MM.1S (cell line): ENCODE data around the gene MECP2.

Experiments
- DNase-seq: peaks from one replicate; pipeline ENCODE4 v3.0.0-alpha.2; 2015
- H2AFZ ChIP-seq: fragments of 300-600 bp; sonication (generic); 2 replicates; pipeline ENCODE4 v1.6.0; 2016; ENCODE audit warnings: antibody characterized with exemption, low read length
- H3F3A ChIP-seq: fragments of 300-600 bp; sonication (generic); 2 replicates; pipeline ENCODE4 v1.6.1; 2016; ENCODE audit warnings: mild to moderate bottlenecking, antibody characterized with exemption, low read length, moderate library complexity, mixed read lengths; ENCODE audit not compliant: insufficient read depth
- H3K27ac ChIP-seq: fragments of 300-600 bp; sonication (generic); 2 replicates; pipeline ENCODE4 v1.5.1; 2016; ENCODE audit warnings: mild to moderate bottlenecking, low read length
- H3K27me3 ChIP-seq: fragments of 300-600 bp; sonication (generic); replicated peaks from 2 replicates; pipeline ENCODE4 v1.6.0; 2016; ENCODE audit warnings: low read length; ENCODE audit not compliant: insufficient read depth
- H3K36me3 ChIP-seq: fragments of 300-600 bp; sonication (generic); replicated peaks from 2 replicates; pipeline ENCODE4 v1.6.1; 2016; ENCODE audit warnings: mild to moderate bottlenecking, low read length, mixed read lengths; ENCODE audit not compliant: insufficient read depth
- H3K4me1 ChIP-seq: fragments of 300-600 bp; sonication (generic); 2 replicates; pipeline ENCODE4 v1.6.1; 2016; ENCODE audit warnings: low read length, mixed read lengths
- H3K4me2 ChIP-seq: fragments of 300-600 bp; sonication (generic); 2 replicates; pipeline ENCODE4 v1.6.0; 2016; ENCODE audit warnings: low read depth, low read length
- H3K4me3 ChIP-seq: fragments of 300-600 bp; sonication (generic); 2 replicates; pipeline ENCODE4 v1.5.1; 2016; ENCODE audit warnings: low read length, mixed read lengths
- H3K79me2 ChIP-seq: fragments of 300-600 bp; sonication (generic); 2 replicates; pipeline ENCODE4 v1.6.1; 2016; ENCODE audit warnings: mixed run types, low read length, mixed read lengths
- H3K9ac ChIP-seq: fragments of 300-600 bp; sonication (generic); 2 replicates; pipeline ENCODE4 v1.6.1; 2016; ENCODE audit warnings: low read length, mixed read lengths
- H3K9me2 ChIP-seq: fragments of 300-600 bp; sonication (generic); replicated peaks from 2 replicates; pipeline ENCODE4 v1.6.1; 2016; ENCODE audit warnings: mild to moderate bottlenecking, low read length, mixed read lengths; ENCODE audit not compliant: insufficient read depth
- H3K9me3 ChIP-seq: fragments of 300-600 bp; sonication (generic); replicated peaks from 2 replicates; pipeline ENCODE4 v1.6.1; 2016; ENCODE audit warnings: mild to moderate bottlenecking, low read length, mixed read lengths; ENCODE audit not compliant: insufficient read depth
- H4K20me1 ChIP-seq: fragments of 300-600 bp; sonication (generic); 2 replicates; pipeline ENCODE4 v1.6.1; 2016; ENCODE audit warnings: mild to moderate bottlenecking, low read length, moderate library complexity, mixed read lengths; ENCODE audit not compliant: insufficient read depth
- CTCF ChIP-seq: fragments of 300-600 bp; sonication (generic); IDR thresholded peaks from 2 replicates; pipeline ENCODE4 v1.5.1; 2016; ENCODE audit warnings: antibody characterized with exemption, low read length, mixed read lengths
- EZH2 ChIP-seq: fragments of 300-600 bp; sonication (generic); optimal IDR thresholded peaks from 2 replicates; pipeline ENCODE3; 2017; ENCODE audit warnings: low read depth, mild to moderate bottlenecking, antibody characterized with exemption, low read length, mixed read lengths
- EZH2phosphoT487 ChIP-seq: fragments of 300-600 bp; sonication (generic); IDR thresholded peaks from 2 replicates; pipeline ENCODE4 v1.6.1; 2018; ENCODE audit warnings: antibody characterized with exemption, low read length

The MECP2 gene

GRCh38 chrX:154027986-154028385 lies 69.5 kb downstream of the MECP2 start:
- no peak overlapping the region for H2AFZ ChIP-seq
- no peaks in the 10 kb centered on the region for H3F3A ChIP-seq
- no peak overlapping the region for H3K4me2 ChIP-seq
- H3K36me3 ChIP-seq: no peaks in the 10 kb centered on the region
- no peaks in the 10 kb centered on the region for H3K27me3 ChIP-seq
- H3K9me2 ChIP-seq: no peaks in the 10 kb centered on the region
- no peak overlapping the region for H3K9ac ChIP-seq
- TF ChIP-seq EZH2phosphoT487 (no peak), CTCF (no peak), EZH2 (no peak)
- DNase-seq: no peak
- H3K4me3 ChIP-seq: no peak overlapping the region
- H3K79me2 ChIP-seq: 0 out of 2 replicates have a peak, but pooled peaks cover 2% of the 10 kb centered on the region
- H3K9me3 ChIP-seq: no peaks in the 10 kb centered on the region
- no peak overlapping the region for H3K27ac ChIP-seq
- H4K20me1 ChIP-seq: no peaks in the 10 kb centered on the region
- H3K4me1 ChIP-seq: no peaks in the 10 kb centered on the region

GRCh38 chrX:154027022-154027402 lies 70.5 kb downstream of the MECP2 start:
- H3K9ac ChIP-seq: no peak overlapping the region
- no peaks in the 10 kb centered on the region for H4K20me1 ChIP-seq
- H3F3A ChIP-seq: no peaks in the 10 kb centered on the region
- no peaks in the 10 kb centered on the region for H3K36me3 ChIP-seq
- H3K79me2 ChIP-seq: no peaks in the 10 kb centered on the region
- TF ChIP-seq EZH2 (no peak), EZH2phosphoT487 (no peak), CTCF (no peak)
- H3K9me2 ChIP-seq: no peaks in the 10 kb centered on the region
- H2AFZ ChIP-seq: no peak overlapping the region
- H3K27ac ChIP-seq: no peak overlapping the region
- H3K27me3 ChIP-seq: no peaks in the 10 kb centered on the region
- H3K9me3 ChIP-seq: no peaks in the 10 kb centered on the region
- H3K4me2 ChIP-seq: no peak overlapping the region
- no peaks in the 10 kb centered on the region for H3K4me1 ChIP-seq
- DNase-seq: no peak
- H3K4me3 ChIP-seq: no peak overlapping the region

- H3K9me2 ChIP-seq: no peaks in the 10 kb centered on the region
- no peak for DNase-seq
- no peaks in the 10 kb centered on the region for H3K27me3 ChIP-seq
- no peaks in the 10 kb centered on the region for H4K20me1 ChIP-seq
- no peak overlapping the region for H2AFZ ChIP-seq
- no peaks in the 10 kb centered on the region for H3K36me3 ChIP-seq
- no peak overlapping the region for H3K9ac ChIP-seq
- H3K79me2 ChIP-seq: peaks cover 1% of the 10 kb centered on the region; the same call in 1 of the 2 replicates
- no peak overlapping the region for H3K4me3 ChIP-seq
- TF ChIP-seq EZH2: no peak
- TF ChIP-seq EZH2phosphoT487: no peak
- H3K27ac ChIP-seq: no peak overlapping the region
- no peaks in the 10 kb centered on the region for H3K4me1 ChIP-seq
- H3K9me3 ChIP-seq: no peaks in the 10 kb centered on the region
- no peak overlapping the region for H3K4me2 ChIP-seq
- H3F3A ChIP-seq: no peaks in the 10 kb centered on the region
These were observed 71.1 kb downstream of the MECP2 start for GRCh38 chrX:154026136-154027021.

GRCh38 chrX:154025230-154025629 lies 72.3 kb downstream of the MECP2 start:
- Histone ChIP-seq H3K79me2 (peaks cover 11% of the 10 kb centered on the region; the same call in 1 of the 2 replicates), H3K4me1 (peaks cover 5% of the 10 kb centered on the region), H3K27ac (no peak overlapping the region), H3K9ac (no peak overlapping the region), H2AFZ (no peak overlapping the region), H3K4me2 (no peak overlapping the region), H3K4me3 (no peak overlapping the region), H3K36me3 (no peaks in the 10 kb centered on the region), H3F3A (no peaks in the 10 kb centered on the region), H3K27me3 (no peaks in the 10 kb centered on the region), H4K20me1 (no peaks in the 10 kb centered on the region), H3K9me3 (no peaks in the 10 kb centered on the region), H3K9me2 (no peaks in the 10 kb centered on the region)
- TF ChIP-seq CTCF (no peak), EZH2phosphoT487 (no peak), EZH2 (no peak)
- DNase-seq: no peak
